GM12801 (cell line): Measurements from ENCODE around the gene MTHFD2L.

Source experiments
- TF ChIP-seq, protein P1 (sequence below): IDR thresholded peaks from one replicate; pipeline ENCODE4 v1.5.1; 2011; ENCODE audit warnings: control low read depth; ENCODE audit not compliant: insufficient read length; ENCODE audit errors: extremely low read depth

Gene MTHFD2L

DNA sequence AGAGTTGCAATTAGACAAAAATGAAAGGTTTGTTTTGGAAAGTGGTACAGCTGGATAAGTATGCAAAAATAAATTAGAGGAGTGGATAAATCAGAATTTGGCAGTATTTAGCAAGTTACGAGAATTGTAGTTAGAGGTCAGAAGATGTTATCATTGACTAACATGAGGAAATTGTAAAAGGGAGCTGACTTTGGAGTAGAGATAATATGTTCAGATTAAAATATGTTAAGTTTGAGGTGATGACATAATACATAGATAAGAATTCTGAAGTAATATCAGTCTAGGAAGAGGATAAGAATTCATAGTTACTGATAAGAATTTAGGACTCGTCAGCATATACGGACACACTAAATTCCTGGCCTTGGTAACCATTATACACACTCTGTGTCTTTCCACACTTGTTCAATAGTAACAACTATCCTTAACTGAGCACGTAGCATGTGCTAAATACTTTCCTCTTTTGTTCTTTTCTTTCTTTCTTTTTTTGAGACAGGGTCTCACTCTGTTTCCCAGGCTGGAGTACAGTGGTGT, 146.2 kb downstream of the MTHFD2L start:
- TF ChIP-seq, protein P1, sequence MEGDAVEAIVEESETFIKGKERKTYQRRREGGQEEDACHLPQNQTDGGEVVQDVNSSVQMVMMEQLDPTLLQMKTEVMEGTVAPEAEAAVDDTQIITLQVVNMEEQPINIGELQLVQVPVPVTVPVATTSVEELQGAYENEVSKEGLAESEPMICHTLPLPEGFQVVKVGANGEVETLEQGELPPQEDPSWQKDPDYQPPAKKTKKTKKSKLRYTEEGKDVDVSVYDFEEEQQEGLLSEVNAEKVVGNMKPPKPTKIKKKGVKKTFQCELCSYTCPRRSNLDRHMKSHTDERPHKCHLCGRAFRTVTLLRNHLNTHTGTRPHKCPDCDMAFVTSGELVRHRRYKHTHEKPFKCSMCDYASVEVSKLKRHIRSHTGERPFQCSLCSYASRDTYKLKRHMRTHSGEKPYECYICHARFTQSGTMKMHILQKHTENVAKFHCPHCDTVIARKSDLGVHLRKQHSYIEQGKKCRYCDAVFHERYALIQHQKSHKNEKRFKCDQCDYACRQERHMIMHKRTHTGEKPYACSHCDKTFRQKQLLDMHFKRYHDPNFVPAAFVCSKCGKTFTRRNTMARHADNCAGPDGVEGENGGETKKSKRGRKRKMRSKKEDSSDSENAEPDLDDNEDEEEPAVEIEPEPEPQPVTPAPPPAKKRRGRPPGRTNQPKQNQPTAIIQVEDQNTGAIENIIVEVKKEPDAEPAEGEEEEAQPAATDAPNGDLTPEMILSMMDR = no peak

DNA sequence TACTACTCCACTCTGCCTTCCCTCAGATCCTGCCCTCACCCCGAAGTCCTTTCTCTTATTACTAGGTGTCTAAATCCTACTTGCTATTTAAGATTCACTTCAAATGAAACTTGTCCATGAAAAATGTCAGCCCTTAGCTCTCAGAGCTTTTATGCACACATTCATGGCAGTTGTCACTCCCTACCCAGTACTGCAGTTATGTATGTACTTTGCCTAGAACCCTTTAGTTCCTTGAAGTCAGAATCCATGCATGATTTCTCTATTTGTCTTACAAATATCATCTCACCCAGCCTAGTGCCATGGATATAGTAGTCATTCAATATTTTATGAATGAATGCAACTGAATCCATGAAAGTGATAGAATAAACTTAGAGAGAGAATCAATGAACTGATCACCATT, 147.1 kb downstream of the MTHFD2L start:
- TF ChIP-seq, protein P1 = no peak

DNA sequence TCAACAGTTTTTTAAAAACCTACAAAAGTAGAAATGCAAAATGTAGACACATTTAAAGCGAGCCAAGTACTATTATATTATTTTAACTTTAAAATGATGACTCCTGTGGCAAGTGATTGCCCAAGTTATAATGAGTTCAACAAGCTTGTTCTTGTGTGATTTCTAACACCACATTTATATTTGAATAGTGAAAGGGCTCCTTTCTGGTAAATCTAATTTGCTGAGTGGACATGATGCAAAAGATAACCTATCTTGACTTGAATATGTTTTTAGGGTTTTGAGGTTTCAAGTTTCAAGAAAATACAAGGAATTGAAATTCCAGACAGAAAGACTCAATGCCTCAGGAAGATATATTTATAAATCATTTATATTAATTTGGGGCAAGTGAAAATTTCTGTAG, 149.3 kb downstream of the MTHFD2L start:
- TF ChIP-seq, protein P1 = no peak

DNA sequence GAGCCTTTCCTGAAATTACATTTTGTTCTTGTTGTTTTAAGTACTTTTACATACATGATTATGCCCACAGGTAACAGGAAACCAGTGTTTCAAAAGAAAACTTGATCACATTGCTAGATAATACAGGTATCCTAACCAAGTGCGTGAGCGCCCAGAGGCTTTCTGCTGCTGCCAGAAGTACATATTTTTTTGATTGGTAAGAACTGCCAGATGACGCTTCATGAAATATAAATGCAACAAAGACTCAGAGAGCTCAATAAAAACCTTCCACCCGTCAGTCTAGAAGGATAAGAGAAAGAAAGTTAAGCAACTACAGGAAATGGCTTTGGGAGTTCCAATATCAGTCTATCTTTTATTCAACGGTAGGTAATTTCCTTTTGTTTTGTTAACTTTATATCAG, 150.3 kb downstream of the MTHFD2L start, which contains the start of gene EPGN:
TSS of gene EPGN (plus strand) at position 256 of the 400 bp plus-strand sequence. CDS start at position 320, 64 bp downstream.
- TF ChIP-seq, protein P1 = no peak

DNA sequence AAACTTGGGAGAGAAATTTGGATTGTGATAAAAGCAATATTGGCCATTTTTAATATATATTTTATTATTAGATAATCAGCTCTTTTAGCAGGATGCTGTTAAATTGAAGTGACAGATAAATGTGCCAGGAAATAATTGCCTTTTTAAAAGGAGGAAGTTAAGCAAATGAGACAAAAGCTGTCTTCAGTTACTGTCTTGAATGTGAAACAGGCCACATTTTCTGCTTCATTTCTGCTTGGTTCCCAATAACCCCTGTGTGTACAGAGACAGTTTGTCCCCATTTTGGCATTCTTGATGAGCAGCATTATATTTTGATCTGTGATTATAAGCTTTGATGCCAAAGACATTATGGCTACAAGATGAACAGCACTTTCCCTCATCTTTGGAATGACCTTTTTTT, 151.3 kb downstream of the MTHFD2L start:
- TF ChIP-seq, protein P1 = no peak

DNA sequence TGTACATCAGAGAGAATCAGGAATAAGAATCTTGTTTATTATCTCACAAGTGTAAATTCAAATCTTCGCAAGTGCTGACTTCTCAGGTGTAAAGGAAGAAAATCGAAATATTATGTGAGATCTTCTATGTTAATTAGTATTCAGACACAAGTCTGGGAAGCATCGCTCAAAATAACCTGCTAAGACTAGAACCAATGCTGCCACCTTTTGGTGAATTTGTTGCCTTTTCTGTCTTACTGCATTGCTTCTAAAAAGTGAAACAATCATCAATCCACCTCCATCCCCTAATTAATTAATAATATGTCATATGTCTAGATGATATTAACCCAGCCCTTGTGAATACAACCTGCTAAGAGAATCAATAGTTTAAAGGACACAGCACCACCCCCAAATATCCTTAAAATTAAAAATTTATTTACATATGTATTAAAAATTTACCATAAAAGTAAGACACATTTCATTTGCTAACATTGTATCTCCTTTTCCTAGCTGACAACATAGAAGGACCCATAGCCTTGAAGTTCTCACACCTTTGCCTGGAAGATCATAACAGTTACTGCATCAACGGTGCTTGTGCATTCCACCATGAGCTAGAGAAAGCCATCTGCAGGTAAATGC, 153.9 kb downstream of the MTHFD2L start:
- TF ChIP-seq, protein P1 = no peak

DNA sequence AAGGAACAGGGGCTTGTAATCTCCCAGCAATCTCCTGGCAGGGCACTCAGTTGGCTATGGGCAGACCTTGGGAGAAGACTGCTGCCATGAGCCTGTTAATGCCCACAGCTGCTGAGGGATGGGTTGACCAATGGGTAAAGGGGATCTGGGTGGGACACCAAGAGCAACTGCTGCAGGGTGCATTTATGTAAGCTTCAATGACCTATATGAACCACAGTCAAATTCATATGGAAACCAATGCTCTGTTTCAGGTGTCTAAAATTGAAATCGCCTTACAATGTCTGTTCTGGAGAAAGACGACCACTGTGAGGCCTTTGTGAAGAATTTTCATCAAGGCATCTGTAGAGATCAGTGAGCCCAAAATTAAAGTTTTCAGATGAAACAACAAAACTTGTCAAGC, 156.4 kb downstream of the MTHFD2L start:
- TF ChIP-seq, protein P1 = no peak
